K562 (cell line): Measurements from ENCODE around the gene MTMR3. TPM values are rescaled to one million over a fixed set of nuclear protein-coding genes. Genes with fewer than 3 reads are reported as not detected.

Source experiments
- ATAC-seq: fragments of 200-7000 bp; cut with Tn5 transposase; 3 replicates; pipeline ENCODE4 v1.9.1; 2020; ENCODE audit warnings: moderate library complexity
- BruUV-seq: library from RNA; stranded (reverse); fragments of 400-500 nt; replicated peaks from 2 replicates; lab custom pipeline; 2021; lab: Mats Ljungman, UMichigan
- CTCF ChIA-PET: fragments of 300-600 bp; formaldehyde crosslinking; extraction: SDS; loops from one replicate; lab custom pipeline; 2021; ENCODE audit warnings: low intra/inter-chr PET ratio; lab: Yijun Ruan, JAX
- POLR2A ChIA-PET: fragments of 300-600, 350-650 bp; sonication (Branson Sonifier 250); formaldehyde crosslinking; extraction: SDS; loops from one replicate; lab custom pipeline; 2021; ENCODE audit warnings: antibody characterized with exemption, inconsistent platforms; lab: Yijun Ruan, JAX
- DNase-seq, 4 experiments: peaks; one replicate each; pipeline versions ENCODE4 v3.0.0 to v3.0.0-alpha.2; 2011 to 2018; ENCODE audit warnings: low spot score in 3 of 4, mixed read lengths in 3 of 4; ENCODE audit errors: extremely low read depth in 1 of 4
- FAIRE-seq: peaks from 2 replicates; lab custom pipeline; 2011; peaks lifted over from hg19 to GRCh38; lab: Jason Lieb, UNC
- H2AFZ ChIP-seq: 2 replicates; pipeline ENCODE4 v1.6.0; 2011; ENCODE audit warnings: low read depth, low read length, control low read depth, inconsistent platforms
- H3K27ac ChIP-seq: fragments of 200-600 bp; 3 replicates; pipeline ENCODE4 v1.8.0; 2011; ENCODE audit warnings: low read depth, mild to moderate bottlenecking, control low read depth, inconsistent platforms, low read length, moderate library complexity, mixed read lengths; ENCODE audit errors: extremely low read depth
- H3K27me3 ChIP-seq, 2 experiments: fragments of 300-600 bp in 1 of 2; 2 replicates in 1 of 2; 3 replicates in 1 of 2; pipeline versions ENCODE4 v1.6.0 to v1.8.0; 2011; ENCODE audit warnings: inconsistent platforms in 2 of 2, low read length in 2 of 2, mild to moderate bottlenecking in 1 of 2, mixed read lengths in 1 of 2, moderate library complexity in 1 of 2; ENCODE audit not compliant: control insufficient read depth in 2 of 2, insufficient read depth in 2 of 2
- H3K36me3 ChIP-seq: fragments of 300-600 bp; 3 replicates; pipeline ENCODE4 v1.8.0; 2011; ENCODE audit warnings: mild to moderate bottlenecking, low read length, inconsistent platforms; ENCODE audit not compliant: control insufficient read depth, insufficient read depth
- H3K4me1 ChIP-seq, 2 experiments: fragments of 200-600 bp in 1 of 2; replicated peaks in 1 of 2; 2 replicates in 1 of 2; 3 replicates in 1 of 2; pipeline versions ENCODE4 v1.5.1 to v1.8.0; 2011; ENCODE audit warnings: inconsistent platforms in 2 of 2, low read length in 2 of 2, mild to moderate bottlenecking in 1 of 2, mixed read lengths in 1 of 2, moderate library complexity in 1 of 2; ENCODE audit not compliant: control insufficient read depth in 2 of 2, insufficient read depth in 2 of 2
- H3K4me2 ChIP-seq: 2 replicates; pipeline ENCODE4 v1.6.1; 2011; ENCODE audit warnings: low read length, control low read depth, inconsistent platforms, mixed read lengths; ENCODE audit not compliant: insufficient read depth
- H3K4me3 ChIP-seq: fragments of 200-600 bp; sonication (generic), shearing (Covaris generic); 2 replicates; pipeline ENCODE4 v1.5.1; 2016; ENCODE audit warnings: control low read depth, inconsistent platforms
- H3K79me2 ChIP-seq: fragments of 200-600 bp; 3 replicates; pipeline ENCODE4 v1.8.0; 2011; ENCODE audit warnings: low read length, inconsistent platforms; ENCODE audit not compliant: control insufficient read depth, insufficient read depth
- H3K9ac ChIP-seq, 2 experiments: 2 replicates each; pipeline versions ENCODE4 v1.6.0 to v1.6.1; 2011; ENCODE audit warnings: low read depth in 2 of 2, low read length in 2 of 2, control low read depth in 1 of 2, inconsistent platforms in 1 of 2, mild to moderate bottlenecking in 1 of 2, mixed read lengths in 1 of 2; ENCODE audit not compliant: insufficient read depth in 1 of 2
- H3K9me1 ChIP-seq: one replicate; pipeline ENCODE4 v1.6.0; 2011; ENCODE audit warnings: inconsistent platforms, mild to moderate bottlenecking, low read length, moderate library complexity; ENCODE audit not compliant: control insufficient read depth, insufficient read depth
- H3K9me3 ChIP-seq: replicated peaks from 2 replicates; pipeline ENCODE4 v1.5.1; 2011; ENCODE audit warnings: low read depth, low read length, inconsistent platforms; ENCODE audit not compliant: control insufficient read depth, insufficient read depth
- H4K20me1 ChIP-seq: replicated peaks from 2 replicates; pipeline ENCODE4 v1.6.1; 2011; ENCODE audit warnings: low read length, inconsistent platforms, mixed read lengths; ENCODE audit not compliant: control insufficient read depth, insufficient read depth
- ATF1 ChIP-seq, 2 experiments: fragments of 450-650 bp in 1 of 2; IDR thresholded peaks; 2 replicates each; pipeline ENCODE4 v1.6.1; 2016; ENCODE audit warnings: missing compliant biosample characterization in 1 of 2, missing genetic modification characterization in 1 of 2
- C11orf30 ChIP-seq: fragments of 450-650 bp; IDR thresholded peaks from 2 replicates; pipeline ENCODE4 v1.6.1; 2016; ENCODE audit warnings: low read depth, mild to moderate bottlenecking
- EP400 ChIP-seq: fragments of 450-650 bp; IDR thresholded peaks from 2 replicates; pipeline ENCODE4 v1.6.1; 2017; ENCODE audit warnings: antibody characterized with exemption, mild to moderate bottlenecking, moderate library complexity
- EZH2 ChIP-seq: IDR thresholded peaks from 2 replicates; pipeline ENCODE4 v1.6.1; 2012; ENCODE audit warnings: low read depth, mild to moderate bottlenecking, inconsistent platforms, low read length, borderline replicate concordance
- FOXJ2 ChIP-seq: fragments of 200-800 bp; sonication (Bioruptor generic); IDR thresholded peaks from 2 replicates; pipeline ENCODE4 v1.6.1; 2016; ENCODE audit warnings: missing genetic modification characterization, missing compliant biosample characterization
- HEY1 ChIP-seq: fragments of 250-450 bp; sonication (Bioruptor Pico); IDR thresholded peaks from 2 replicates; pipeline ENCODE4 v1.5.0; 2020; ENCODE audit warnings: mild to moderate bottlenecking, moderate library complexity, borderline replicate concordance
- KLF16 ChIP-seq: IDR thresholded peaks from 2 replicates; pipeline ENCODE4 v1.6.1; 2016; ENCODE audit warnings: antibody characterized with exemption
- MCM5 ChIP-seq: fragments of 450-650 bp; IDR thresholded peaks from 2 replicates; pipeline ENCODE4 v1.6.1; 2016; ENCODE audit warnings: low read depth
- MXI1 ChIP-seq: IDR thresholded peaks from 2 replicates; pipeline ENCODE4 v1.6.1; 2011; ENCODE audit warnings: low read depth, mild to moderate bottlenecking, improper control_type of control experiment, low read length
- RBFOX2 ChIP-seq: fragments of 200-400 bp; formaldehyde crosslinking; IDR thresholded peaks from 2 replicates; pipeline ENCODE4 v1.6.1; 2017; ENCODE audit warnings: low read depth, mild to moderate bottlenecking, low read length, moderate library complexity
- RBM17 ChIP-seq: fragments of 200-400 bp; formaldehyde crosslinking; IDR thresholded peaks from 2 replicates; pipeline ENCODE4 v1.6.1; 2017; ENCODE audit warnings: low read depth, mild to moderate bottlenecking, low read length, borderline replicate concordance
- SP2 ChIP-seq: IDR thresholded peaks from 2 replicates; pipeline ENCODE4 v1.6.1; 2011; ENCODE audit warnings: mild to moderate bottlenecking, low read depth, low read length, moderate library complexity; ENCODE audit not compliant: poor library complexity, severe bottlenecking; ENCODE audit errors: extremely low read depth
- TCF3 ChIP-seq: sonication (generic); formaldehyde crosslinking; IDR thresholded peaks from 2 replicates; pipeline ENCODE4 v1.4.0; 2020; ENCODE audit warnings: mild to moderate bottlenecking, missing genetic modification reagents
- TCF7 ChIP-seq: sonication (generic); IDR thresholded peaks from 2 replicates; pipeline ENCODE4 v1.6.1; 2016; ENCODE audit warnings: antibody characterized with exemption, borderline replicate concordance
- ZNF197 ChIP-seq: fragments of 200-800 bp; sonication (Bioruptor generic); IDR thresholded peaks from 2 replicates; pipeline ENCODE4 v1.6.1; 2016; ENCODE audit warnings: low read depth, missing genetic modification characterization, missing compliant biosample characterization
- ZZZ3 ChIP-seq: fragments of 450-650 bp; IDR thresholded peaks from 2 replicates; pipeline ENCODE4 v1.6.1; 2016; ENCODE audit warnings: antibody characterized with exemption, mild to moderate bottlenecking, moderate library complexity
- WGBS: fragments of 100-300 bp; shearing (Covaris generic); methylation state at CpG from one replicate; pipeline ENCODE4 v1.1.6; 2016; ENCODE audit warnings: low coverage, mixed read lengths; ENCODE audit not compliant: insufficient coverage; ENCODE audit errors: missing lambda C conversion rate; 5-methylcytosine and 5-hydroxymethylcytosine counted together
- in situ Hi-C: fragments of 300-500 bp; cut with MboI; formaldehyde crosslinking; loops from 4 replicates; pipeline ENCODE4 v1.15.0; 2018; ENCODE audit warnings: inconsistent platforms, mixed read lengths
- intact Hi-C: fragments of 100-400 bp; cut with micrococcal nuclease; formaldehyde crosslinking; loops from 2 replicates; pipeline ENCODE4 v1.14.2; 2022
- polyA plus RNA-seq, 8 experiments: library from polyadenylated mRNA; depleted of rRNA in 4 of 8; stranded (reverse) in 5 of 8; unstranded in 3 of 8; fragments of >200 nt; fragmentation: Nextera tagmentation in 2 of 8; fragmentation: Illumina TruSeq in 1 of 8; extraction: Ambion mirVana in 2 of 8; extraction: Trizol in 1 of 8; gene quantifications; 2 replicates each; pipeline versions ENCODE4 v1.2.1 to v1.2.3, GENCODE V29; 2011 to 2014; ENCODE audit warnings: inconsistent platforms in 1 of 8, missing spikeins in 1 of 8
- total RNA-seq, 7 experiments: library from RNA; depleted of rRNA in 6 of 7; stranded (reverse); fragments of >200 nt in 6 of 7; fragmentation: Illumina TruSeq in 2 of 7; extraction: Trizol in 2 of 7; gene quantifications; 2 replicates each; pipeline versions ENCODE4 v1.2.1 to v1.2.3, GENCODE V29; 2011 to 2021; ENCODE audit warnings: low replicate concordance in 1 of 7
- TF ChIP-seq, protein P1 (sequence below): sonication (generic); formaldehyde crosslinking; IDR thresholded peaks from 2 replicates; pipeline ENCODE4 v1.8.1; 2022; ENCODE audit warnings: missing genetic modification reagents
- TF ChIP-seq, protein P2 (sequence below): fragments of 450-650 bp; IDR thresholded peaks from 2 replicates; pipeline ENCODE4 v1.6.1; 2016; ENCODE audit warnings: low read depth, mild to moderate bottlenecking, moderate library complexity
- TF ChIP-seq, protein P3 (sequence below), 2 experiments: fragments of 450-650 bp in 1 of 2; sonication (generic) in 1 of 2; formaldehyde crosslinking in 1 of 2; IDR thresholded peaks in 1 of 2; conservative IDR thresholded peaks in 1 of 2; 2 replicates each; pipeline versions ENCODE4 v1.6.1 to v1.8.1; 2016 to 2023; ENCODE audit warnings: mild to moderate bottlenecking in 2 of 2, moderate library complexity in 2 of 2, inconsistent platforms in 1 of 2, missing genetic modification reagents in 1 of 2

MTMR3 gene
- total and polyA plus RNA-seq, 9 of the 15 experiments (the other 6 are each of a cell fraction or from before 2014, with no cell fraction given), result 1.6 to 13.7 (median 7.9) TPM

DNA sequence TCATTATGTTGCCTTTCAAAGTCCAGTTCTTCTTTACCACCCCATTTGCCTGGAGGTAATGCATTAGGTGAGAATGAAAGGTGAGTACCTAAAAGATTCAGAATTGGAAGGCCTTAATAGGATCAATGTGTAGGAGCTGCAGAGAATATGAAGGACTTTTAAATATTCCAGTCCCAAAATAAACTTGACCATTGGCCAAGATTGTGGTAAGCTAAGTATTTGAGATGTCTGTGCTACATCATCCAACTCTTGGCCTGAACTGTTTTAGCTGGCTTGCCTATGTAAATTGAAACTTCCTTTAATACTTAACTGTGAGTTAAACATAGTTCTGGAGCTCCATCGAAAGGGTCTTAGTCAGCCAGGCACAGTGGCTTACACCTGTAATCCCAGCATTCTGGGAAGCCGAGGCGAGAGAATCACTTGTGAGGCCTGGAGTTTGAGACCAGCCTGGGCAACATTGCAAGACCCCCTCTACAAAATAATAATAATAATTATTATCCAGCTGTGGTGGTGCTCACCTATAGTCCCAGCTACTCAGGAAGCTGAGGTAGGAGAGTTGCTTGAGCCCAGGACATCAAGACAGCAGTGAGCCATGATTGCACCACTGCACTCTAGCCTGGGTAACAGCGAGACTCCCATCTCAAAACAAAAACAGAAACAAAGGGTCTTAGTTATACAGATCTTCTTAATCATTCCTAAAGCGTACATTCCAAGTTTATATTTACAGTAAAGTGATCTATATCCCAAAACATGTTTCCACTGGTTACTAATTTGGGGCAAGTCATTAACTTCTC lies 29.8 kb downstream of the MTMR3 start:
- TF ChIP-seq RBFOX2 (no peak), KLF16 (no peak), EP400 (no peak), TCF3 (CRISPR knock-in tag) (no peak), MCM5 (no peak), FOXJ2 (no peak), SP2 (no peak), TCF7 (no peak), HEY1 (CRISPR knock-in tag) (no peak), RBM17 (no peak), ZNF197 (CRISPR knock-in tag) (no peak), EZH2 (no peak), ATF1 (CRISPR knock-in tag; IDR thresholded peaks at IDR 0.05) (no peak), ATF1 (tag; IDR thresholded peaks at IDR 0.05) (no peak), C11orf30 (no peak), ZZZ3 (no peak), MXI1 (no peak)
- TF ChIP-seq, protein P1, sequence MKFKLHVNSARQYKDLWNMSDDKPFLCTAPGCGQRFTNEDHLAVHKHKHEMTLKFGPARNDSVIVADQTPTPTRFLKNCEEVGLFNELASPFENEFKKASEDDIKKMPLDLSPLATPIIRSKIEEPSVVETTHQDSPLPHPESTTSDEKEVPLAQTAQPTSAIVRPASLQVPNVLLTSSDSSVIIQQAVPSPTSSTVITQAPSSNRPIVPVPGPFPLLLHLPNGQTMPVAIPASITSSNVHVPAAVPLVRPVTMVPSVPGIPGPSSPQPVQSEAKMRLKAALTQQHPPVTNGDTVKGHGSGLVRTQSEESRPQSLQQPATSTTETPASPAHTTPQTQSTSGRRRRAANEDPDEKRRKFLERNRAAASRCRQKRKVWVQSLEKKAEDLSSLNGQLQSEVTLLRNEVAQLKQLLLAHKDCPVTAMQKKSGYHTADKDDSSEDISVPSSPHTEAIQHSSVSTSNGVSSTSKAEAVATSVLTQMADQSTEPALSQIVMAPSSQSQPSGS, result no peak
- TF ChIP-seq, protein P2, sequence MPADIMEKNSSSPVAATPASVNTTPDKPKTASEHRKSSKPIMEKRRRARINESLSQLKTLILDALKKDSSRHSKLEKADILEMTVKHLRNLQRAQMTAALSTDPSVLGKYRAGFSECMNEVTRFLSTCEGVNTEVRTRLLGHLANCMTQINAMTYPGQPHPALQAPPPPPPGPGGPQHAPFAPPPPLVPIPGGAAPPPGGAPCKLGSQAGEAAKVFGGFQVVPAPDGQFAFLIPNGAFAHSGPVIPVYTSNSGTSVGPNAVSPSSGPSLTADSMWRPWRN, result no peak
- TF ChIP-seq, protein P3, sequence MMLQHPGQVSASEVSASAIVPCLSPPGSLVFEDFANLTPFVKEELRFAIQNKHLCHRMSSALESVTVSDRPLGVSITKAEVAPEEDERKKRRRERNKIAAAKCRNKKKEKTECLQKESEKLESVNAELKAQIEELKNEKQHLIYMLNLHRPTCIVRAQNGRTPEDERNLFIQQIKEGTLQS (IDR thresholded peaks at IDR 0.05), result no peak
- TF ChIP-seq, protein P3 (CRISPR knock-in tag; conservative IDR thresholded peaks at IDR 0.05), result no peak
- in situ Hi-C loops, result no loop called here
- Histone ChIP-seq H3K79me2 (peaks cover 63% of the 10 kb centered on the region), H3K36me3 (no peaks in the 10 kb centered on the region), H3K9ac (no peak overlapping the region), H3K27ac (no peak overlapping the region), H3K4me1 (peaks cover 9 to 14% of the 10 kb centered on the region in 2 experiments; a peak in 4 of 5 replicates), H4K20me1 (no peaks in the 10 kb centered on the region), H3K4me2 (no peak overlapping the region), H3K27me3 (no peaks in the 10 kb centered on the region), H3K4me3 (no peak overlapping the region), H3K9me1 (peaks cover 3% of the 10 kb centered on the region), H3K9me3 (no peaks in the 10 kb centered on the region), H2AFZ (no peak overlapping the region)
- FAIRE-seq, result no peak
- no TSS peak for BruUV-seq
- DNase-seq, result no peak
- ChIA-PET CTCF (no interaction called here), POLR2A (interaction anchor here (0.6 kb wide), 1 partner anchor 517 kb away, joined by 3 read pairs; no protein-coding TSS in a partner anchor)
- peak; percentile 32; the same call in 1 of the 3 replicates for ATAC-seq
- 84% methylated on average over 5 of the region's 5 CpGs for WGBS
- intact Hi-C loops, result no loop called here
